RWPE2 (cell line): ENCODE results near the gene PSMB8.
"Not testable (repeated sequence)": the region's sequence is repeated elsewhere in the genome, so short reads cannot be mapped to it uniquely, and the experiment has no call there.

Experiments
- ATAC-seq: fragments of 200-7000 bp; cut with Tn5 transposase; 3 replicates; pipeline ENCODE4 v1.9.1; 2021; ENCODE audit warnings: low read depth
- DNase-seq: peaks from one replicate; pipeline ENCODE4 v3.0.0-alpha.2; 2020; ENCODE audit warnings: low spot score
- H3K27ac ChIP-seq: fragments of 450-650 bp; 2 replicates; pipeline ENCODE4 v1.5.1; 2017; ENCODE audit warnings: mild to moderate bottlenecking; ENCODE audit not compliant: poor library complexity, severe bottlenecking
- H3K27me3 ChIP-seq: fragments of 250-450 bp; sonication (Bioruptor Pico); 2 replicates; pipeline ENCODE4 v1.5.1; 2021; ENCODE audit warnings: mild to moderate bottlenecking, moderate library complexity; ENCODE audit not compliant: insufficient read depth, poor library complexity, severe bottlenecking
- H3K36me3 ChIP-seq: fragments of 250-450 bp; sonication (Bioruptor Pico); 2 replicates; pipeline ENCODE4 v1.5.1; 2020; ENCODE audit warnings: low read depth, mild to moderate bottlenecking, moderate library complexity
- H3K4me1 ChIP-seq: fragments of 250-450 bp; sonication (Bioruptor Pico); 2 replicates; pipeline ENCODE4 v1.5.1; 2021; ENCODE audit warnings: mild to moderate bottlenecking, moderate library complexity; ENCODE audit not compliant: insufficient read depth, poor library complexity, severe bottlenecking
- H3K4me3 ChIP-seq: fragments of 250-450 bp; sonication (Bioruptor Pico); 2 replicates; pipeline ENCODE4 v1.5.1; 2021; ENCODE audit warnings: mild to moderate bottlenecking, moderate library complexity; ENCODE audit not compliant: severe bottlenecking
- H3K9me3 ChIP-seq: fragments of 250-450 bp; sonication (Bioruptor Pico); 2 replicates; pipeline ENCODE4 v1.5.1; 2021; ENCODE audit warnings: mild to moderate bottlenecking, moderate library complexity; ENCODE audit not compliant: severe bottlenecking
- CTCF ChIP-seq: fragments of 450-650 bp; IDR thresholded peaks from one replicate; pipeline ENCODE4 v1.5.1; 2017; ENCODE audit warnings: mild to moderate bottlenecking, moderate library complexity; ENCODE audit not compliant: poor library complexity, severe bottlenecking

PSMB8 gene

GRCh38 chr6:32886681-32887383 is 43.0 kb upstream of the PSMB8 start:
- ATAC-seq (peak; percentile 46; the same call in 1 of the 3 replicates), DNase-seq (no peak)
- no peak for TF ChIP-seq CTCF
- Histone ChIP-seq H3K27ac (no peak overlapping the region), H3K4me3 (no peak overlapping the region), H3K4me1 (no peaks in the 10 kb centered on the region), H3K9me3 (no peaks in the 10 kb centered on the region), H3K27me3 (no peaks in the 10 kb centered on the region), H3K36me3 (no peaks in the 10 kb centered on the region)

GRCh38 chr6:32885698-32886286 is 41.9 kb upstream of the PSMB8 start:
- no peaks in the 10 kb centered on the region for H3K27me3 ChIP-seq
- H3K27ac ChIP-seq: no peak overlapping the region
- H3K4me1 ChIP-seq: no peaks in the 10 kb centered on the region
- H3K36me3 ChIP-seq: no peaks in the 10 kb centered on the region
- no peak overlapping the region for H3K4me3 ChIP-seq
- no peak for DNase-seq
- H3K9me3 ChIP-seq: no peaks in the 10 kb centered on the region
- peak; percentile 46; the same call in 1 of the 3 replicates for ATAC-seq
- peak; percentile 79 for TF ChIP-seq CTCF

GRCh38 chr6:32883789-32884188 is 39.9 kb upstream of the PSMB8 start:
- Histone ChIP-seq H3K4me3 (no peak overlapping the region), H3K36me3 (no peaks in the 10 kb centered on the region), H3K27ac (no peak overlapping the region), H3K4me1 (no peaks in the 10 kb centered on the region), H3K27me3 (no peaks in the 10 kb centered on the region), H3K9me3 (no peaks in the 10 kb centered on the region)
- ATAC-seq (no peak), DNase-seq (no peak)
- no peak for TF ChIP-seq CTCF

- TF ChIP-seq CTCF: no peak
- H3K27ac ChIP-seq: no peak overlapping the region
- DNase-seq (no peak), ATAC-seq (peak; percentile 67)
- H3K9me3 ChIP-seq: no peaks in the 10 kb centered on the region
- no peaks in the 10 kb centered on the region for H3K27me3 ChIP-seq
- H3K4me3 ChIP-seq: no peak overlapping the region
- H3K36me3 ChIP-seq: no peaks in the 10 kb centered on the region
- H3K4me1 ChIP-seq: no peaks in the 10 kb centered on the region
These were observed 39.0 kb upstream of the PSMB8 start for GRCh38 chr6:32882879-32883250.

GRCh38 chr6:32880962-32881361 is 37.1 kb upstream of the PSMB8 start:
- not testable (repeated sequence) for H3K4me1 ChIP-seq, H3K4me3 ChIP-seq, H3K27me3 ChIP-seq, ATAC-seq, H3K27ac ChIP-seq, H3K36me3 ChIP-seq, H3K9me3 ChIP-seq, DNase-seq
